Neuron (in vitro differentiated cells): ENCODE data around the gene ITIH5.

Experiments used
- H2AFZ ChIP-seq: one replicate; pipeline ENCODE4 v1.6.1; 2013; ENCODE audit warnings: low read depth, mild to moderate bottlenecking, inconsistent platforms, low read length, moderate library complexity
- H3K27me3 ChIP-seq: one replicate; pipeline ENCODE4 v1.6.1; 2013; ENCODE audit warnings: low read length; ENCODE audit not compliant: insufficient read depth
- H3K36me3 ChIP-seq: one replicate; pipeline ENCODE4 v1.6.1; 2013; ENCODE audit warnings: low read length; ENCODE audit not compliant: insufficient read depth
- H3K4me1 ChIP-seq: one replicate; pipeline ENCODE4 v1.6.1; 2013; ENCODE audit warnings: low read length; ENCODE audit not compliant: insufficient read depth
- H3K4me3 ChIP-seq: 2 replicates; pipeline ENCODE4 v1.5.1; 2013; ENCODE audit warnings: mild to moderate bottlenecking, low read length, moderate library complexity
- H3K9me3 ChIP-seq: one replicate; pipeline ENCODE4 v1.6.1; 2013; ENCODE audit warnings: low read length

ITIH5 gene

DNA sequence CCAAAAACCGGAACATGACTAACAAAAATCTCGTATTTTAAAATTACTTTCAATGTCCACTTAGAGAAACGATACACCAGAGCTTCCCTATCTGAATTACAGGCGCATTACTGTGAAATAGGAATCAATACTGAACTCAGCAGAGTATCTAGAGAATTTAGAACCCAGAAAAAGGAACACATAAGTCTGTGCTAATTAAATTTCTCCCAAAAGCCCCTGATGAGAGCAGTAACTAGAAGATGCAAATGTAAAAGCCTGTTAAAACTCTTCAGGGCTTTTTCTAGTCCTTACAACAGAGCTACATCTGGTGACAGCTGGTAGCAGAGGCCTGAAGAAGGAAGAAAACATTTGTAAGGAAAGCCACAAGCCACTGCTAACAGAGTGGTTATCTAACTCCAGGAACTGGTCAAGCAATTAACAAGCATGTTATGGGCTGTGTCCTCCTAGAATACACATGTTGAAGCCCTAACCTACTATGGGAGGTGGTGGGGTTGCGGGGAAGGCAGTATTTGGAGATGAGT is 24.2 kb downstream of the ITIH5 start:
- Histone ChIP-seq H3K9me3 (no peaks in the 10 kb centered on the region), H3K4me3 (no peak overlapping the region), H3K27me3 (no peaks in the 10 kb centered on the region), H3K4me1 (no peaks in the 10 kb centered on the region), H3K36me3 (no peaks in the 10 kb centered on the region), H2AFZ (no peak overlapping the region)

DNA sequence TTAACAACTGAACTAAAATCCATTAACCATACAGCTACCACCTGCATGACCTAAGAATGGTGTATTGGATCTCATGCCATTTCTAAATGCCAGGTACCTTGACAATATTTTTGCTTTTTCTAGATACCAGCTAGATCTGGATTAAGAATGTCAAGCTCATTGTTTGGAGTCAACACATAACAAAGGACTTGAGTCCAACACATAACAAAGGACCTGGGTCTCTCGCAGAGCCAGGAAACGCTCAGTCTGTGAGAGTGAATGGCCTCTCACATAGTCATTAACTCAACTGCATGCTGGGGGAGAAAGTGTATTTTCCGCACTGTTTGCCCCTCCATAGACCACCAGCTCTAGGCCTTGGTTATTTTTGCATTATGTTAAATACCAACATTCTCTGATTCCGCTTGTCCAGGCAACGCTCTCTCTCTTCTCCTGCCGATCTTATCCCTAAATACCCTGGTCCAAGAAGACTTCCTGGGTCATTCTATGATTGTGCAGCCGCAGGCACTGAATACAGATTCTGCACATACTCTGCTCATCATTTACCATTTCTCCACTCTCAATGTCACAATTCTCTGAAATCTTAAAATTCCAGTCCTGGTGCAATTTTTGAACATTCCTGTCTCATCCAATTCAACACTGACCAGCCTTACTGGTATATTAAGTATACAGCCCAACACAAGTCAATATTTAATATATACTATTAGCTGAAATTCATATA is 31.2 kb downstream of the ITIH5 start:
- no peaks in the 10 kb centered on the region for H3K27me3 ChIP-seq
- H3K4me3 ChIP-seq: no peak overlapping the region
- peak overlapping the region; percentile 0 for H2AFZ ChIP-seq
- H3K36me3 ChIP-seq: no peaks in the 10 kb centered on the region
- peaks cover 7% of the 10 kb centered on the region for H3K4me1 ChIP-seq
- H3K9me3 ChIP-seq: no peaks in the 10 kb centered on the region

- no peak overlapping the region for H2AFZ ChIP-seq
- peaks cover 7% of the 10 kb centered on the region for H3K4me1 ChIP-seq
- no peaks in the 10 kb centered on the region for H3K27me3 ChIP-seq
- H3K36me3 ChIP-seq: no peaks in the 10 kb centered on the region
- no peak overlapping the region for H3K4me3 ChIP-seq
- no peaks in the 10 kb centered on the region for H3K9me3 ChIP-seq
Measured at GRCh38 chr10:7634142-7634894, 32.4 kb downstream of the ITIH5 start.

GRCh38 chr10:7626283-7626682 is 40.5 kb downstream of the ITIH5 start:
- Histone ChIP-seq H2AFZ (no peak overlapping the region), H3K4me1 (no peaks in the 10 kb centered on the region), H3K9me3 (no peaks in the 10 kb centered on the region), H3K4me3 (no peak overlapping the region), H3K36me3 (no peaks in the 10 kb centered on the region), H3K27me3 (no peaks in the 10 kb centered on the region)

DNA sequence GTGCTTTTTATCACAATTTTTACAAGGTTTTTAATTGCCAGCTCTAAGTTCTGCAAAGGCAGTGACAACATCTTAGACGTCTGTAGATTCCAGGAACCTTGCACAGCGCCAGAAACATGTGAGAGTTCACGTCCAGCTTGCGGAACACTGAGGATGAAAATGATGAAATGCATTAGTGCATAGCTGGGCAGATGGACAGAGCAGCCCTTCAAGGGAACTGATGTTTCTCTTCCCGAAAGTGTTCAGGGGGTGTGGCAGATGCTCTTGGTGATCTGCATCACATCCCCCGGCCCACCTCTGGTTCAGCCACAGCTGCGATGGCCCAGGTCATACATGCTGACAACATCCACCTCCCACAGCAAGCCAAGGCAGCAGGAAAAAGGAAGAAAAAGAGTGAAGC is 40.9 kb downstream of the ITIH5 start:
- no peaks in the 10 kb centered on the region for H3K9me3 ChIP-seq
- no peak overlapping the region for H3K4me3 ChIP-seq
- no peaks in the 10 kb centered on the region for H3K36me3 ChIP-seq
- no peak overlapping the region for H2AFZ ChIP-seq
- no peaks in the 10 kb centered on the region for H3K4me1 ChIP-seq
- H3K27me3 ChIP-seq: no peaks in the 10 kb centered on the region

DNA sequence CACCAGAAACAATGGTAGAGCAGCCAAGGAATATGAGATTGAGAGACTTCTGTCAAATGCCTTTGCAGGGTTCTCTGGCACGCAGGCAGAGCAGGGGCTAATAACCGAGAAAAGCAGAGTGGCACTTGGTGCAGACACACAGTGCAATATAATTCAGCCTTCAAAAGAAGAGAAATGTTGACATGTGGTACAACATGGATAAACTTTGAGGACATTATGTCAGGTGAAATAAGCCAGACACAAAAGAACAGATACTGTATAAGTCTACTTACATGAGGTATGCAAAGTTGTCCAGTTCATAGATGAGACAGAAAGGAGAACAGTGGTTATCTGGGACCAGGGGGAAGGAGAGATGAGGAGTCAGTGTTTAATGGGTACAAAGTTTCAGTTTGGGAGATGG is 41.8 kb downstream of the ITIH5 start:
- H3K27me3 ChIP-seq: no peaks in the 10 kb centered on the region
- H3K9me3 ChIP-seq: no peaks in the 10 kb centered on the region
- peaks cover 3% of the 10 kb centered on the region for H3K4me1 ChIP-seq
- H3K4me3 ChIP-seq: no peak overlapping the region
- H3K36me3 ChIP-seq: no peaks in the 10 kb centered on the region
- H2AFZ ChIP-seq: no peak overlapping the region

GRCh38 chr10:7622969-7623368 is 43.8 kb downstream of the ITIH5 start:
- Histone ChIP-seq H3K4me3 (no peak overlapping the region), H2AFZ (no peak overlapping the region), H3K4me1 (peaks cover 3% of the 10 kb centered on the region), H3K9me3 (no peaks in the 10 kb centered on the region), H3K36me3 (no peaks in the 10 kb centered on the region), H3K27me3 (no peaks in the 10 kb centered on the region)

DNA sequence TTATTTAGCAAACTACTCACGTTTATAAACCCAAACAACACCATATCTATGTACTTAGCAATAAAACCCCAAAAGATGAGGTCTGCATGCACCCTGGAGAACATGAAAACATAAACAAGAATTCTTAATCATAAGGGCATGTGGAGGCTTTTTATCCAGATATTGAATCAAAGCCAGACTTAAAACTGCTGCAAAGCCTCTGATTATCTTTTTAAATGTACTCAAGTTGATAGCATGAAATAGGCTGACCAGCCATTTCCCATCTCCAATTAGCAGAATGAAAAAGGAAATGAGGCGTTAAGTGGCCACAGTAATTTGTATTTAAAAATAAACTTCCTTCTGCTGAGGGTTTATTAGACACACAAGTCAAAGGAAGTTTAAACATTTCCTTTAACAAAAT is 48.3 kb downstream of the ITIH5 start:
- H3K4me3 ChIP-seq: no peak overlapping the region
- no peaks in the 10 kb centered on the region for H3K36me3 ChIP-seq
- H2AFZ ChIP-seq: no peak overlapping the region
- no peaks in the 10 kb centered on the region for H3K27me3 ChIP-seq
- H3K4me1 ChIP-seq: peaks cover 3% of the 10 kb centered on the region
- no peaks in the 10 kb centered on the region for H3K9me3 ChIP-seq

- no peaks in the 10 kb centered on the region for H3K36me3 ChIP-seq
- H2AFZ ChIP-seq: no peak overlapping the region
- H3K9me3 ChIP-seq: no peaks in the 10 kb centered on the region
- H3K4me3 ChIP-seq: no peak overlapping the region
- H3K27me3 ChIP-seq: no peaks in the 10 kb centered on the region
- H3K4me1 ChIP-seq: no peaks in the 10 kb centered on the region
Measured at GRCh38 chr10:7611909-7612308, 54.9 kb downstream of the ITIH5 start.

DNA sequence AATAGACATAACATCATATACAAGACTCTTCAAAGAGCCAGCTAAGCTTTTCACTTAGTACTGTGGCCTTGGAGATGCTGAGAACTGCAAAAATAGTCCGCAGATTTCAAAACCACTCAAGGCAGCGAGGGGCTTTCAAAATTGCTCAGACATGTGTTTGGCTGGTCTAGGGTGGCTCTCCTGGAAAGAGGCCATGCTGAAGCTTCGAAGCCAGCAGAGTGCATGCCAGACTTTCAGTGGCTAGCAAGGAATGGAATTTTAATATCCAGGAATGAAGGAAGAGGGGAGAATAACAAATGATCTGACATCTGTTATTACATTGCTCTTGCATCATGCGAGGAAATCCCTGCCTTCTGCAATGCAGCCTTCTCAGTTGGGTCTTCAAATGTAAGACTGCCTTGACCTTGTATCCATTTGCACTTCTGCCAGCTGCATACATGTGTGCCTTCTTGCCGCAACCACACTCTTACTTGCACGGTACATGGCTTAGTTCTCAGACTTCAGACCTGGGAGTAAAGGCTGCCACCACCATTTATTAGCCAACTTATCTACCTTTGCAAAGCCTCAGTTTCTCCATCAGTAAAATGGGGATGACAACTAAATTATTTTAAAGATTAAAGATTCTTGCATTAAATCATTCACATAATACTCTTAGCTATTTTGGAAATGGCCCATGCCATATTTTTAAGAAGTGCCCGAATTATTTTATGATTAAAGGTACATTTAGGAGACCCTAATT is 55.9 kb downstream of the ITIH5 start:
- H2AFZ ChIP-seq: no peak overlapping the region
- no peaks in the 10 kb centered on the region for H3K36me3 ChIP-seq
- H3K4me1 ChIP-seq: no peaks in the 10 kb centered on the region
- H3K4me3 ChIP-seq: no peak overlapping the region
- no peaks in the 10 kb centered on the region for H3K9me3 ChIP-seq
- H3K27me3 ChIP-seq: no peaks in the 10 kb centered on the region

- Histone ChIP-seq H3K4me1 (no peaks in the 10 kb centered on the region), H3K4me3 (no peak overlapping the region), H3K27me3 (no peaks in the 10 kb centered on the region), H2AFZ (no peak overlapping the region), H3K36me3 (no peaks in the 10 kb centered on the region), H3K9me3 (no peaks in the 10 kb centered on the region)
Measured at GRCh38 chr10:7610026-7610425, 56.7 kb downstream of the ITIH5 start.

GRCh38 chr10:7609556-7609955 is 57.2 kb downstream of the ITIH5 start:
- Histone ChIP-seq H3K36me3 (no peaks in the 10 kb centered on the region), H3K9me3 (no peaks in the 10 kb centered on the region), H2AFZ (no peak overlapping the region), H3K27me3 (no peaks in the 10 kb centered on the region), H3K4me3 (no peak overlapping the region), H3K4me1 (no peaks in the 10 kb centered on the region)

GRCh38 chr10:7608001-7608400 is 58.8 kb downstream of the ITIH5 start:
- Histone ChIP-seq H3K4me3 (no peak overlapping the region), H2AFZ (no peak overlapping the region), H3K36me3 (no peaks in the 10 kb centered on the region), H3K9me3 (no peaks in the 10 kb centered on the region), H3K27me3 (no peaks in the 10 kb centered on the region), H3K4me1 (no peaks in the 10 kb centered on the region)
